ENCODE measurements around the gene SEMA6D. TPM values are rescaled to one million over a fixed set of nuclear protein-coding genes. Genes with fewer than 3 reads are reported as not detected.
A peak's percentile ranks its signal among the peaks of the same experiment; 100 is the strongest.

The SEMA6D gene
- 1.2 and 7.1 TPM in 2 replicates for total RNA-seq

- peak; percentile 70 for DNase-seq (ENCODE audit: low read depth)
Observed at GRCh38 chr15:47717036-47717612, at the start of gene SEMA6D. Gene SEMA6D, plus strand, starts transcription at chr15:47717505. Its CDS starts 42,294 bp downstream, at chr15:47759799.

- DNase-seq (ENCODE audit: low read depth) = no peak
Observed at GRCh38 chr15:47669221-47669620, 48.1 kb upstream of the SEMA6D start.

- no peak for DNase-seq (ENCODE audit: low read depth)
Observed at GRCh38 chr15:47670365-47670764, 46.9 kb upstream of the SEMA6D start.

GRCh38 chr15:47673232-47673761 lies 44.0 kb upstream of the SEMA6D start:
- no peak for DNase-seq (ENCODE audit: low read depth)

GRCh38 chr15:47674586-47675232 lies 42.6 kb upstream of the SEMA6D start:
- DNase-seq (ENCODE audit: low read depth) = no peak

- DNase-seq (ENCODE audit: low read depth) = no peak
Observed at GRCh38 chr15:47675735-47676134, 41.6 kb upstream of the SEMA6D start.

- no peak for DNase-seq (ENCODE audit: low read depth)
Observed at GRCh38 chr15:47678040-47678439, 39.3 kb upstream of the SEMA6D start.

- no peak for DNase-seq (ENCODE audit: low read depth)
Observed at GRCh38 chr15:47682661-47683060, 34.6 kb upstream of the SEMA6D start.

GRCh38 chr15:47685141-47685870 lies 32.0 kb upstream of the SEMA6D start:
- peak; percentile 3 for DNase-seq (ENCODE audit: low read depth)

GRCh38 chr15:47688573-47689086 lies 28.7 kb upstream of the SEMA6D start:
- no peak for DNase-seq (ENCODE audit: low read depth)

GRCh38 chr15:47689660-47690059 lies 27.6 kb upstream of the SEMA6D start:
- DNase-seq (ENCODE audit: low read depth) = no peak

GRCh38 chr15:47691882-47692281 lies 25.4 kb upstream of the SEMA6D start:
- DNase-seq (ENCODE audit: low read depth) = no peak

GRCh38 chr15:47696351-47696750 lies 21.0 kb upstream of the SEMA6D start:
- no peak for DNase-seq (ENCODE audit: low read depth)

- no peak for DNase-seq (ENCODE audit: low read depth)
Observed at GRCh38 chr15:47705281-47705997, 11.9 kb upstream of the SEMA6D start.

- DNase-seq (ENCODE audit: low read depth) = no peak
Observed at GRCh38 chr15:47707391-47707790, 9.9 kb upstream of the SEMA6D start.

GRCh38 chr15:47708161-47708980 lies 8.9 kb upstream of the SEMA6D start:
- DNase-seq (ENCODE audit: low read depth) = no peak

GRCh38 chr15:47711655-47712054 lies 5.7 kb upstream of the SEMA6D start:
- DNase-seq (ENCODE audit: low read depth) = peak; percentile 30

- no peak for DNase-seq (ENCODE audit: low read depth)
Observed at GRCh38 chr15:47715402-47715801, 1.9 kb upstream of the SEMA6D start.

- DNase-seq (ENCODE audit: low read depth) = no peak
Observed at GRCh38 chr15:47715856-47716445, 1.4 kb upstream of the SEMA6D start.

GRCh38 chr15:47716516-47716915 lies 789 bp upstream of the SEMA6D start:
- DNase-seq (ENCODE audit: low read depth) = no peak

All from renal cortical epithelial cell (primary cell).